GM18511 (cell line): Measurements from ENCODE around the gene PACS2.
"Not testable (repeated sequence)": the region's sequence is repeated elsewhere in the genome, so short reads cannot be mapped to it uniquely, and the experiment has no call there.

ENCODE experiments used
- ATAC-seq: cut with Tn5 transposase; IDR thresholded peaks from one replicate; pipeline ENCODE4 v1.9.1; 2021; ENCODE audit warnings: mild to moderate bottlenecking, moderate library complexity; ENCODE audit not compliant: unreplicated experiment

Gene PACS2

GRCh38 chr14:105329411-105330150 lies 15.0 kb downstream of the PACS2 start:
- no peak for ATAC-seq

GRCh38 chr14:105330491-105330895 lies 15.9 kb downstream of the PACS2 start:
- no peak for ATAC-seq

GRCh38 chr14:105331575-105332349 lies 17.2 kb downstream of the PACS2 start:
- no peak for ATAC-seq

GRCh38 chr14:105332350-105332874 lies 17.9 kb downstream of the PACS2 start:
- no peak for ATAC-seq

GRCh38 chr14:105333020-105333490 lies 18.5 kb downstream of the PACS2 start:
- ATAC-seq, result no peak

GRCh38 chr14:105333613-105334364 lies 19.2 kb downstream of the PACS2 start:
- ATAC-seq, result no peak

GRCh38 chr14:105334383-105335230 lies 20.1 kb downstream of the PACS2 start:
- no peak for ATAC-seq

GRCh38 chr14:105335231-105335542 lies 20.6 kb downstream of the PACS2 start:
- ATAC-seq, result not testable (repeated sequence)

GRCh38 chr14:105335735-105336476 lies 21.4 kb downstream of the PACS2 start:
- no peak for ATAC-seq

GRCh38 chr14:105336477-105337287 lies 22.1 kb downstream of the PACS2 start:
- ATAC-seq, result no peak

GRCh38 chr14:105337433-105337832 lies 22.9 kb downstream of the PACS2 start:
- ATAC-seq, result no peak

- no peak for ATAC-seq
Measured at GRCh38 chr14:105337966-105338741, 23.6 kb downstream of the PACS2 start.

- no peak for ATAC-seq
Measured at GRCh38 chr14:105340821-105341733, 26.5 kb downstream of the PACS2 start.

- ATAC-seq, result no peak
Measured at GRCh38 chr14:105343194-105343593, 28.6 kb downstream of the PACS2 start.

- ATAC-seq, result no peak
Measured at GRCh38 chr14:105346200-105346533, 31.6 kb downstream of the PACS2 start.

GRCh38 chr14:105346876-105347586 lies 32.5 kb downstream of the PACS2 start:
- no peak for ATAC-seq

GRCh38 chr14:105347587-105347968 lies 33.0 kb downstream of the PACS2 start:
- no peak for ATAC-seq
